HepG2 (cell line): ENCODE results near the gene FOLR1. TPM values are rescaled to one million over a fixed set of nuclear protein-coding genes. Genes with fewer than 3 reads are reported as not detected.

ENCODE experiments used
- CBX2 ChIP-seq, 2 experiments: fragments of 200-600 bp in 1 of 2; sonication (generic); formaldehyde crosslinking in 1 of 2; IDR thresholded peaks; 2 replicates each; pipeline versions ENCODE4 v1.7.0 to v1.8.1; 2018 to 2022; ENCODE audit warnings: low read depth in 2 of 2, low read length in 1 of 2, mild to moderate bottlenecking in 1 of 2, missing genetic modification reagents in 1 of 2
- CEBPB ChIP-seq: IDR thresholded peaks from 2 replicates; pipeline ENCODE4 v1.6.1; 2011; ENCODE audit warnings: low read depth, low read length, improper control_type of control experiment, borderline replicate concordance
- EEA1 ChIP-seq: sonication (generic); formaldehyde crosslinking; IDR thresholded peaks from 2 replicates; pipeline ENCODE4 v1.5.1; 2020; ENCODE audit warnings: mild to moderate bottlenecking, missing genetic modification reagents, borderline replicate concordance
- HDAC2 ChIP-seq: sonication (generic); formaldehyde crosslinking; IDR thresholded peaks from 2 replicates; pipeline ENCODE4 v1.4.0; 2020; ENCODE audit warnings: missing genetic modification reagents
- KAT8 ChIP-seq: IDR thresholded peaks from 2 replicates; pipeline ENCODE4 v1.6.1; 2016; ENCODE audit warnings: missing genetic modification reagents, missing compliant biosample characterization
- NONO ChIP-seq, 2 experiments: fragments of 450-650 bp in 1 of 2; sonication (generic) in 1 of 2; formaldehyde crosslinking in 1 of 2; IDR thresholded peaks in 1 of 2; conservative IDR thresholded peaks in 1 of 2; 2 replicates each; pipeline versions ENCODE4 v1.6.1 to v1.8.0; 2017 to 2022; ENCODE audit warnings: mild to moderate bottlenecking in 1 of 2, missing genetic modification reagents in 1 of 2, moderate library complexity in 1 of 2
- PTBP1 ChIP-seq: fragments of 200-400 bp; formaldehyde crosslinking; IDR thresholded peaks from 2 replicates; pipeline ENCODE4 v1.6.1; 2018; ENCODE audit warnings: low read length, low read depth; ENCODE audit not compliant: poor library complexity, severe bottlenecking
- SRSF4 ChIP-seq: fragments of 200-400 bp; formaldehyde crosslinking; IDR thresholded peaks from one replicate; pipeline ENCODE4 v1.6.1; 2018; ENCODE audit warnings: mild to moderate bottlenecking, low read depth, low read length, moderate library complexity; ENCODE audit not compliant: poor library complexity, severe bottlenecking
- TOE1 ChIP-seq: sonication (generic); formaldehyde crosslinking; IDR thresholded peaks from 2 replicates; pipeline ENCODE4 v1.4.0; 2020; ENCODE audit warnings: mild to moderate bottlenecking, missing genetic modification reagents
- ZGPAT ChIP-seq: IDR thresholded peaks from 2 replicates; pipeline ENCODE4 v1.6.1; 2016; ENCODE audit warnings: mild to moderate bottlenecking
- ZKSCAN8 ChIP-seq: IDR thresholded peaks from 2 replicates; pipeline ENCODE4 v1.6.1; 2016; ENCODE audit warnings: borderline replicate concordance, missing genetic modification reagents, missing compliant biosample characterization
- ZNF260 ChIP-seq: sonication (generic); formaldehyde crosslinking; IDR thresholded peaks from 2 replicates; pipeline ENCODE4 v1.4.0; 2020; ENCODE audit warnings: missing genetic modification reagents, low read depth, mild to moderate bottlenecking, borderline replicate concordance
- ZNF292 ChIP-seq: sonication (generic); formaldehyde crosslinking; IDR thresholded peaks from 2 replicates; pipeline ENCODE4 v1.8.1; 2022; ENCODE audit warnings: mild to moderate bottlenecking, low read depth, missing genetic modification reagents, borderline replicate concordance
- ZNF510 ChIP-seq: sonication (generic); formaldehyde crosslinking; IDR thresholded peaks from 2 replicates; pipeline ENCODE4 v1.4.0; 2020; ENCODE audit warnings: low read depth, mild to moderate bottlenecking, missing genetic modification reagents
- ZNF616 ChIP-seq: sonication (generic); formaldehyde crosslinking; IDR thresholded peaks from 2 replicates; pipeline ENCODE4 v1.5.0; 2020; ENCODE audit warnings: low read depth, mild to moderate bottlenecking, missing genetic modification reagents
- ZNF841 ChIP-seq: sonication (generic); formaldehyde crosslinking; IDR thresholded peaks from 2 replicates; pipeline ENCODE4 v1.8.1; 2023; ENCODE audit warnings: missing genetic modification reagents, borderline replicate concordance
- polyA plus RNA-seq, 8 experiments: library from polyadenylated mRNA; depleted of rRNA in 3 of 8; stranded (reverse) in 7 of 8; unstranded in 1 of 8; fragments of >200 nt; fragmentation: Illumina TruSeq in 4 of 8; extraction: Trizol in 4 of 8; gene quantifications; 2 replicates each; pipeline versions ENCODE4 v1.2.1 to v1.2.3, GENCODE V29; 2011 to 2016; ENCODE audit warnings: low read depth in 4 of 8, missing spikeins in 1 of 8, mixed read lengths in 1 of 8; ENCODE audit not compliant: insufficient read depth in 1 of 8
- total RNA-seq, 5 experiments: library from RNA; depleted of rRNA; stranded (reverse); fragments of >200 nt; fragmentation: Illumina TruSeq; extraction: Trizol; gene quantifications; 2 replicates each; pipeline ENCODE4 v1.2.3, GENCODE V29; 2016; ENCODE audit warnings: low read depth in 1 of 5
- TF ChIP-seq, protein P1 (sequence below): IDR thresholded peaks from 2 replicates; pipeline ENCODE4 v1.6.1; 2018; ENCODE audit warnings: missing genetic modification reagents, mild to moderate bottlenecking, missing compliant biosample characterization
- TF ChIP-seq, protein P2 (sequence below): sonication (generic); formaldehyde crosslinking; IDR thresholded peaks from 2 replicates; pipeline ENCODE4 v1.8.0; 2022; ENCODE audit warnings: mild to moderate bottlenecking, missing genetic modification reagents; ENCODE audit not compliant: insufficient replicate concordance
- TF ChIP-seq, protein P3 (sequence below): sonication (generic); formaldehyde crosslinking; IDR thresholded peaks from 2 replicates; pipeline ENCODE4 v1.4.0; 2020; ENCODE audit warnings: missing genetic modification reagents, borderline replicate concordance
- TF ChIP-seq, protein P4 (sequence below): sonication (generic); formaldehyde crosslinking; IDR thresholded peaks from 2 replicates; pipeline ENCODE4 v1.4.0; 2020; ENCODE audit warnings: mild to moderate bottlenecking, missing genetic modification reagents

The FOLR1 gene
- total and polyA plus RNA-seq, 2 of the 13 experiments (the other 11 are each of a cell fraction or from before 2014, with no cell fraction given) = 0.20 TPM; not detected in 1

- TF ChIP-seq, protein P1, sequence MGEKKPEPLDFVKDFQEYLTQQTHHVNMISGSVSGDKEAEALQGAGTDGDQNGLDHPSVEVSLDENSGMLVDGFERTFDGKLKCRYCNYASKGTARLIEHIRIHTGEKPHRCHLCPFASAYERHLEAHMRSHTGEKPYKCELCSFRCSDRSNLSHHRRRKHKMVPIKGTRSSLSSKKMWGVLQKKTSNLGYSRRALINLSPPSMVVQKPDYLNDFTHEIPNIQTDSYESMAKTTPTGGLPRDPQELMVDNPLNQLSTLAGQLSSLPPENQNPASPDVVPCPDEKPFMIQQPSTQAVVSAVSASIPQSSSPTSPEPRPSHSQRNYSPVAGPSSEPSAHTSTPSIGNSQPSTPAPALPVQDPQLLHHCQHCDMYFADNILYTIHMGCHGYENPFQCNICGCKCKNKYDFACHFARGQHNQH (CRISPR knock-in tag) = peak; percentile 37; the same call in 1 of the 2 replicates
- TF ChIP-seq KAT8 (CRISPR knock-in tag) = peak; percentile 69
- no peak for TF ChIP-seq SRSF4
- peak; percentile 80 for TF ChIP-seq PTBP1
- TF ChIP-seq, protein P2, sequence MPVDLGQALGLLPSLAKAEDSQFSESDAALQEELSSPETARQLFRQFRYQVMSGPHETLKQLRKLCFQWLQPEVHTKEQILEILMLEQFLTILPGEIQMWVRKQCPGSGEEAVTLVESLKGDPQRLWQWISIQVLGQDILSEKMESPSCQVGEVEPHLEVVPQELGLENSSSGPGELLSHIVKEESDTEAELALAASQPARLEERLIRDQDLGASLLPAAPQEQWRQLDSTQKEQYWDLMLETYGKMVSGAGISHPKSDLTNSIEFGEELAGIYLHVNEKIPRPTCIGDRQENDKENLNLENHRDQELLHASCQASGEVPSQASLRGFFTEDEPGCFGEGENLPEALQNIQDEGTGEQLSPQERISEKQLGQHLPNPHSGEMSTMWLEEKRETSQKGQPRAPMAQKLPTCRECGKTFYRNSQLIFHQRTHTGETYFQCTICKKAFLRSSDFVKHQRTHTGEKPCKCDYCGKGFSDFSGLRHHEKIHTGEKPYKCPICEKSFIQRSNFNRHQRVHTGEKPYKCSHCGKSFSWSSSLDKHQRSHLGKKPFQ = peak; percentile 51
- no peak for TF ChIP-seq NONO (IDR thresholded peaks at IDR 0.05)
- no peak for TF ChIP-seq NONO (CRISPR knock-in tag; conservative IDR thresholded peaks at IDR 0.05)
- TF ChIP-seq ZNF260 (CRISPR knock-in tag) = no peak
- TF ChIP-seq CBX2 (IDR thresholded peaks at IDR 0.05; ENCODE audit: low read depth, low read length) = no peak
- no peak for TF ChIP-seq CBX2 (CRISPR knock-in tag; IDR thresholded peaks at IDR 0.05; ENCODE audit: low read depth)
- TF ChIP-seq, protein P3, sequence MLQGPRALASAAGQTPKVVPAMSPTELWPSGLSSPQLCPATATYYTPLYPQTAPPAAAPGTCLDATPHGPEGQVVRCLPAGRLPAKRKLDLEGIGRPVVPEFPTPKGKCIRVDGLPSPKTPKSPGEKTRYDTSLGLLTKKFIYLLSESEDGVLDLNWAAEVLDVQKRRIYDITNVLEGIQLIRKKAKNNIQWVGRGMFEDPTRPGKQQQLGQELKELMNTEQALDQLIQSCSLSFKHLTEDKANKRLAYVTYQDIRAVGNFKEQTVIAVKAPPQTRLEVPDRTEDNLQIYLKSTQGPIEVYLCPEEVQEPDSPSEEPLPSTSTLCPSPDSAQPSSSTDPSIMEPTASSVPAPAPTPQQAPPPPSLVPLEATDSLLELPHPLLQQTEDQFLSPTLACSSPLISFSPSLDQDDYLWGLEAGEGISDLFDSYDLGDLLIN (CRISPR knock-in tag) = no peak
- no peak for TF ChIP-seq CEBPB
- TF ChIP-seq ZKSCAN8 (CRISPR knock-in tag) = no peak
- no peak for TF ChIP-seq ZNF616 (CRISPR knock-in tag)
- no peak for TF ChIP-seq ZGPAT
- no peak for TF ChIP-seq TOE1 (CRISPR knock-in tag)
- TF ChIP-seq EEA1 = no peak
- TF ChIP-seq ZNF510 (CRISPR knock-in tag) = no peak
- no peak for TF ChIP-seq ZNF292
- TF ChIP-seq HDAC2 (CRISPR knock-in tag) = 0 out of 2 replicates have a peak, but pooled peaks have one; percentile 13
- TF ChIP-seq, protein P4, sequence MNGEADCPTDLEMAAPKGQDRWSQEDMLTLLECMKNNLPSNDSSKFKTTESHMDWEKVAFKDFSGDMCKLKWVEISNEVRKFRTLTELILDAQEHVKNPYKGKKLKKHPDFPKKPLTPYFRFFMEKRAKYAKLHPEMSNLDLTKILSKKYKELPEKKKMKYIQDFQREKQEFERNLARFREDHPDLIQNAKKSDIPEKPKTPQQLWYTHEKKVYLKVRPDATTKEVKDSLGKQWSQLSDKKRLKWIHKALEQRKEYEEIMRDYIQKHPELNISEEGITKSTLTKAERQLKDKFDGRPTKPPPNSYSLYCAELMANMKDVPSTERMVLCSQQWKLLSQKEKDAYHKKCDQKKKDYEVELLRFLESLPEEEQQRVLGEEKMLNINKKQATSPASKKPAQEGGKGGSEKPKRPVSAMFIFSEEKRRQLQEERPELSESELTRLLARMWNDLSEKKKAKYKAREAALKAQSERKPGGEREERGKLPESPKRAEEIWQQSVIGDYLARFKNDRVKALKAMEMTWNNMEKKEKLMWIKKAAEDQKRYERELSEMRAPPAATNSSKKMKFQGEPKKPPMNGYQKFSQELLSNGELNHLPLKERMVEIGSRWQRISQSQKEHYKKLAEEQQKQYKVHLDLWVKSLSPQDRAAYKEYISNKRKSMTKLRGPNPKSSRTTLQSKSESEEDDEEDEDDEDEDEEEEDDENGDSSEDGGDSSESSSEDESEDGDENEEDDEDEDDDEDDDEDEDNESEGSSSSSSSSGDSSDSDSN (CRISPR knock-in tag) = no peak; the same call in 1 of the 2 replicates
- TF ChIP-seq ZNF841 = no peak
Measured at GRCh38 chr11:72222907-72223614, 31.1 kb downstream of the FOLR1 start (continued).
